ENCODE data around the gene TRPV3.
"Not testable (repeated sequence)": the region's sequence is repeated elsewhere in the genome, so short reads cannot be mapped to it uniquely, and the experiment has no call there.

The TRPV3 gene

DNA sequence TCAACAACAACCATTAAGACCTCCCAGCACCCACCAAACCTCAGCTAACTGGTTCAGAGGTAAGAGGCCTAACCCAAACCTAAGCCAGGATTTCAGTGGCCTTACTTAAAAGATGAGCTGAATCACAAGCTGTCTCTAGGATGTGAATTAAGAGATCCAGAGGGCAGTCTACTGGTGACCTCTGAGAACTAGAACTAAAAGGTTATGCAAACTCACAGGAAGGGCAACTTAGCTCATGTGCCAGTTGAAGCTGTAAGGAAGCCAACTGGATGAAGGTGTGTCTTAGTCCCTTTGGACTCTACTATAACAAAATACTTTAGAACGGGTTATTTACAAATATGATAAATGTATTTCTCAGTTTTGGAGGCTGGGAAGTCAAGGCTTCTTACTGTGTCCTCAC lies 91.3 kb downstream of the TRPV3 start:
- not testable (repeated sequence) for DNase-seq
